Natural killer cell (primary cell): ENCODE data around the gene TMCC1. TPM values are rescaled to one million over a fixed set of nuclear protein-coding genes. Genes with fewer than 3 reads are reported as not detected.

Experiments used
- ATAC-seq, 3 donors: fragments of 150-1000 bp in 2 of 3; fragments of 200-7000 bp in 1 of 3; cut with Tn5 transposase; 1 replicate in 1 of 3; 2 replicates in 2 of 3; pipeline ENCODE4 v1.10.0; 2021; ENCODE audit warnings: mild to moderate bottlenecking in 2 of 3, moderate library complexity in 2 of 3
- DNase-seq, 2 donors: peaks; one replicate each; pipeline versions ENCODE4 v3.0.0 to v3.0.0-alpha.2; 2013 to 2021; ENCODE audit warnings: mixed read lengths in 1 of 2
- H3K27ac ChIP-seq: one replicate; pipeline ENCODE4 v1.5.1; 2013; ENCODE audit warnings: mild to moderate bottlenecking, low read length
- H3K27me3 ChIP-seq: one replicate; pipeline ENCODE4 v1.6.1; 2013; ENCODE audit warnings: low read length; ENCODE audit not compliant: control insufficient read depth, insufficient read depth
- H3K36me3 ChIP-seq: one replicate; pipeline ENCODE4 v1.6.1; 2013; ENCODE audit warnings: low read length; ENCODE audit not compliant: control insufficient read depth, insufficient read depth
- H3K4me1 ChIP-seq: one replicate; pipeline ENCODE4 v1.6.1; 2013; ENCODE audit warnings: low read length; ENCODE audit not compliant: control insufficient read depth, insufficient read depth
- H3K4me3 ChIP-seq: one replicate; pipeline ENCODE4 v1.5.1; 2013; ENCODE audit warnings: low read length
- H3K9me3 ChIP-seq: one replicate; pipeline ENCODE4 v1.6.1; 2013; ENCODE audit warnings: low read length; ENCODE audit not compliant: control insufficient read depth, insufficient read depth
- H3K27ac Mint-ChIP-seq, 2 donors: one replicate each; pipeline ENCODE4 v1.8.0; 2022; ENCODE audit warnings: mild to moderate bottlenecking in 2 of 2, mixed read lengths in 2 of 2, moderate library complexity in 1 of 2
- H3K27me3 Mint-ChIP-seq, 2 donors: one replicate each; pipeline ENCODE4 v1.8.0; 2022; ENCODE audit warnings: low read depth in 2 of 2, mixed read lengths in 2 of 2
- H3K36me3 Mint-ChIP-seq: one replicate; pipeline ENCODE4 v1.8.0; 2022; ENCODE audit warnings: mixed read lengths
- H3K4me1 Mint-ChIP-seq, 2 donors: one replicate each; pipeline ENCODE4 v1.8.0; 2022; ENCODE audit warnings: mixed read lengths in 2 of 2
- H3K4me3 Mint-ChIP-seq: one replicate; pipeline ENCODE4 v1.8.0; 2022; ENCODE audit warnings: mild to moderate bottlenecking, moderate library complexity, mixed read lengths
- H3K9me3 Mint-ChIP-seq, 2 donors: one replicate each; pipeline ENCODE4 v1.8.0; 2022; ENCODE audit warnings: mixed read lengths in 2 of 2
- WGBS: methylation state at CpG from one replicate; pipeline ENCODE4 v1.1.7; 2013; ENCODE audit warnings: missing lambda C conversion rate; ENCODE audit not compliant: insufficient coverage; 5-methylcytosine and 5-hydroxymethylcytosine counted together
- intact Hi-C: fragments of 100-400 bp; cut with micrococcal nuclease; formaldehyde crosslinking; loops from one replicate; pipeline ENCODE4 v1.14.2; 2022
- total RNA-seq, 4 donors: library from RNA; stranded (reverse); fragments of 120-200 nt in 1 of 4; gene quantifications; one replicate each; pipeline versions ENCODE4 v1.2.3 to v1.2.4, GENCODE V29; 2013 to 2022
- TF ChIP-seq, protein P1 (sequence below): fragments of 200-600 bp; IDR thresholded peaks from one replicate; pipeline ENCODE4 v1.8.0; 2022; ENCODE audit warnings: antibody characterized with exemption

The TMCC1 gene
- total RNA-seq, 3 donors from 2014 or later (not counting 1 experiment from before 2014, with no cell fraction given) = 26.4 to 36.7 (median 31.7) TPM

GRCh38 chr3:129927072-129927471, 33.6 kb upstream of the TMCC1 start:
- TF ChIP-seq, protein P1, sequence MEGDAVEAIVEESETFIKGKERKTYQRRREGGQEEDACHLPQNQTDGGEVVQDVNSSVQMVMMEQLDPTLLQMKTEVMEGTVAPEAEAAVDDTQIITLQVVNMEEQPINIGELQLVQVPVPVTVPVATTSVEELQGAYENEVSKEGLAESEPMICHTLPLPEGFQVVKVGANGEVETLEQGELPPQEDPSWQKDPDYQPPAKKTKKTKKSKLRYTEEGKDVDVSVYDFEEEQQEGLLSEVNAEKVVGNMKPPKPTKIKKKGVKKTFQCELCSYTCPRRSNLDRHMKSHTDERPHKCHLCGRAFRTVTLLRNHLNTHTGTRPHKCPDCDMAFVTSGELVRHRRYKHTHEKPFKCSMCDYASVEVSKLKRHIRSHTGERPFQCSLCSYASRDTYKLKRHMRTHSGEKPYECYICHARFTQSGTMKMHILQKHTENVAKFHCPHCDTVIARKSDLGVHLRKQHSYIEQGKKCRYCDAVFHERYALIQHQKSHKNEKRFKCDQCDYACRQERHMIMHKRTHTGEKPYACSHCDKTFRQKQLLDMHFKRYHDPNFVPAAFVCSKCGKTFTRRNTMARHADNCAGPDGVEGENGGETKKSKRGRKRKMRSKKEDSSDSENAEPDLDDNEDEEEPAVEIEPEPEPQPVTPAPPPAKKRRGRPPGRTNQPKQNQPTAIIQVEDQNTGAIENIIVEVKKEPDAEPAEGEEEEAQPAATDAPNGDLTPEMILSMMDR = no peak
- H3K9me3 Mint-ChIP-seq = peaks cover 4 to 8% of the 10 kb centered on the region in 2 donors
- Histone ChIP-seq H3K27me3 (no peaks in the 10 kb centered on the region), H3K4me1 (no peaks in the 10 kb centered on the region), H3K36me3 (no peaks in the 10 kb centered on the region), H3K27ac (no peak overlapping the region), H3K4me3 (no peak overlapping the region), H3K9me3 (peaks cover 3% of the 10 kb centered on the region)
- 94% methylated on average over 4 of the region's 5 CpGs for WGBS
- intact Hi-C loops = no loop called here
- H3K36me3 Mint-ChIP-seq = peaks cover 6% of the 10 kb centered on the region
- no peak for ATAC-seq
- no peak overlapping the region for H3K4me3 Mint-ChIP-seq
- DNase-seq = no peak
- no peaks in the 10 kb centered on the region for H3K4me1 Mint-ChIP-seq
- no peak overlapping the region for H3K27ac Mint-ChIP-seq
- peaks cover 11 to 19% of the 10 kb centered on the region in 2 donors for H3K27me3 Mint-ChIP-seq

DNA sequence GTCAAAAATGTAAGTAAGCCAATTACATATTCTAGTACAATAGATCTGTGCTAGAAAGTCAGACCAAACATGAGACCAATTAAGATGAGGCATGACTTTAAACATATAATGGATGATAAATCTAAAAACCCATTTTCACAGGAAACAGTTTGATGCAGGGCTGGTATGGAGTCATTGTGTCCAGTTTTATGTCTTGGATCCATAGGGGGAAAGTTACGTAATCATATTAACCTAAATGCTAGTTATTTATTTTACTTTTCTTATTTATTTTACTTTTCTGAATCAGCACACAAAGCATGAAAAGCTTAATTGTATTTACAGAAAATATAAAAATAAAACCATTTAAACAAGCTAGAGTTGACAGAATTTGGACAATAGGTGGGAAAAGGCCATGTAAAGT, 26.3 kb upstream of the TMCC1 start:
- Histone ChIP-seq H3K4me1 (no peaks in the 10 kb centered on the region), H3K9me3 (peaks cover 35% of the 10 kb centered on the region), H3K36me3 (no peaks in the 10 kb centered on the region), H3K4me3 (no peak overlapping the region), H3K27me3 (no peaks in the 10 kb centered on the region), H3K27ac (no peak overlapping the region)
- Mint-ChIP-seq H3K4me1 (no peaks in the 10 kb centered on the region), H3K27me3 (peaks cover 10 to 19% of the 10 kb centered on the region in 2 donors), H3K27ac (no peak overlapping the region), H3K9me3 (peaks cover 8 to 15% of the 10 kb centered on the region in 2 donors), H3K4me3 (no peak overlapping the region), H3K36me3 (peaks cover 7% of the 10 kb centered on the region)
- intact Hi-C loops = no loop called here
- WGBS = no CpG with 5 or more reads among the region's 1 CpG
- TF ChIP-seq, protein P1 = no peak
- ATAC-seq = no peak
- DNase-seq = no peak

GRCh38 chr3:129919357-129919756, 25.8 kb upstream of the TMCC1 start:
- no peaks in the 10 kb centered on the region for H3K4me1 Mint-ChIP-seq
- no peaks in the 10 kb centered on the region for H3K27me3 ChIP-seq
- peaks cover 10 to 24% of the 10 kb centered on the region in 2 donors for H3K27me3 Mint-ChIP-seq
- peaks cover 8 to 15% of the 10 kb centered on the region in 2 donors for H3K9me3 Mint-ChIP-seq
- peaks cover 7% of the 10 kb centered on the region for H3K36me3 Mint-ChIP-seq
- no peaks in the 10 kb centered on the region for H3K4me1 ChIP-seq
- no peak overlapping the region for H3K27ac ChIP-seq
- no peak for DNase-seq
- TF ChIP-seq, protein P1 = no peak
- H3K4me3 ChIP-seq = no peak overlapping the region
- H3K36me3 ChIP-seq = no peaks in the 10 kb centered on the region
- no peak overlapping the region for H3K27ac Mint-ChIP-seq
- H3K4me3 Mint-ChIP-seq = no peak overlapping the region
- no peak for ATAC-seq
- H3K9me3 ChIP-seq = peaks cover 35% of the 10 kb centered on the region
- WGBS = 93% methylated on average over 1 of the region's 3 CpGs
- intact Hi-C loops = no loop called here

GRCh38 chr3:129918461-129918860, 24.9 kb upstream of the TMCC1 start:
- Mint-ChIP-seq H3K4me1 (no peaks in the 10 kb centered on the region), H3K36me3 (peaks cover 7% of the 10 kb centered on the region), H3K27me3 (peaks cover 10 to 24% of the 10 kb centered on the region in 2 donors), H3K4me3 (no peak overlapping the region), H3K9me3 (peaks cover 8 to 15% of the 10 kb centered on the region in 2 donors), H3K27ac (no peak overlapping the region)
- WGBS = 93% methylated on average over 8 of the region's 8 CpGs
- no peak for ATAC-seq
- Histone ChIP-seq H3K4me1 (no peaks in the 10 kb centered on the region), H3K36me3 (no peaks in the 10 kb centered on the region), H3K9me3 (peaks cover 35% of the 10 kb centered on the region), H3K27me3 (no peaks in the 10 kb centered on the region), H3K27ac (no peak overlapping the region), H3K4me3 (no peak overlapping the region)
- intact Hi-C loops = no loop called here
- TF ChIP-seq, protein P1 = no peak
- DNase-seq = no peak
